HG03342 (cell line): ENCODE results near the gene PTPN2.
"Not testable (repeated sequence)": the region's sequence is repeated elsewhere in the genome, so short reads cannot be mapped to it uniquely, and the experiment has no call there.

Experiments used
- ATAC-seq: cut with Tn5 transposase; IDR thresholded peaks from one replicate; pipeline ENCODE4 v1.9.1; 2021; ENCODE audit warnings: mild to moderate bottlenecking, moderate library complexity; ENCODE audit not compliant: unreplicated experiment

The PTPN2 gene

DNA sequence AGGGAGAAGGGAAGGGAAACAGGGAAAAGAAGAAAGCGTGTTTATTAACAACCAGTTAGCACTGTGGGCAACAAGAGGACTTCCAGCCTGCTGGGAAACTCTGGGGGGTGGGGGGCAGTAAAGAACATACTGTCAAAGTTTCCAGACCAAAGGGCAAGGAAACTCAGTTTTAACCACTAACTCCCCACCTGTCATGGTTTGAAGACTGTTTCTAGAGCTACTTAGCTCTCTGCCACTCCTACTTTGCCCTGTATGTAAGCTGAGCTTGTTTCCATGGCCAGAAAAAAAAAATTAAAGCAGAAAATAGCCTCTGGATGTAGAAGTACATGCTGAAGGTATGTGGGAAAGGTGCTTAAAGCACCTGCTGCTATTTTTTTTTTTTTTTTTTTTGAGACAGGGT, 11.0 kb upstream of the PTPN2 start:
- no peak for ATAC-seq

DNA sequence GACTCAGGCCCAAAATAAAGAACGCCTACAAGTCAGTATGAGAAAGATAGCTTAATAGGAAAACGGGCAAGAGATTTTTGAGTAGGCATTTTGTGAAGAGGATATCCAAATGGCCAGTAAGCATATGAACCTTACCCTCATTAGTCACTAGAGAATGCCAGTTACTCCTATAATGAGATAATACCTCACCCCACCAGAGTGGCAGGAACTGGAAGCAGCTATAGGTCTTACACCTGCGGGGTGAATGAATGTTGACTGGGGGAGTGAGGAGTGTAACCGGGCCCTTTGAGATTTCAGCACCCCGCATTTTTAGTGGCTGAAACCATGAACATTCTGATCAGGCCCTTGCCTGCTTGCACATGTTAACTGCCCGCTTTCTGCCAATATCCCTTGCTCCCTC, 7.5 kb upstream of the PTPN2 start:
- ATAC-seq: no peak

DNA sequence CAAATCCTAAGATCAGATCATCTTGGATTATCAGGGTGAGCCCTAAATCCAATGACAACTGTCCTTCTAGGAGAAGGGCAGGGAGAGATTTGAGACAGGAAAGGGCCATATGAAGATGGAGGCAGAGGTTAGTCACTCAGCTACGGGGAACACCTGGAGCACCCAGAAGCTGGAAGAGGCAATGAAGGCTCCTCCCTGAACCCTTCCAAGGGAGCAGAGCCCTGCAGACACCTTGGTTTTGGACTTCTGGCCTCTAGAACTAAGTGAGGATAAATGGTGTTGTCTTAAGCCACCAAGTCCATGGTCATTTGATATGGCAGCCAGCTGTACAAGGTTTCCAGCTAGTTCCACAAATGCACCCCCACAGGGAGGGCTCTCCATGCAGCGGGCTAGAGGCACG, 6.9 kb upstream of the PTPN2 start:
- no peak for ATAC-seq

DNA sequence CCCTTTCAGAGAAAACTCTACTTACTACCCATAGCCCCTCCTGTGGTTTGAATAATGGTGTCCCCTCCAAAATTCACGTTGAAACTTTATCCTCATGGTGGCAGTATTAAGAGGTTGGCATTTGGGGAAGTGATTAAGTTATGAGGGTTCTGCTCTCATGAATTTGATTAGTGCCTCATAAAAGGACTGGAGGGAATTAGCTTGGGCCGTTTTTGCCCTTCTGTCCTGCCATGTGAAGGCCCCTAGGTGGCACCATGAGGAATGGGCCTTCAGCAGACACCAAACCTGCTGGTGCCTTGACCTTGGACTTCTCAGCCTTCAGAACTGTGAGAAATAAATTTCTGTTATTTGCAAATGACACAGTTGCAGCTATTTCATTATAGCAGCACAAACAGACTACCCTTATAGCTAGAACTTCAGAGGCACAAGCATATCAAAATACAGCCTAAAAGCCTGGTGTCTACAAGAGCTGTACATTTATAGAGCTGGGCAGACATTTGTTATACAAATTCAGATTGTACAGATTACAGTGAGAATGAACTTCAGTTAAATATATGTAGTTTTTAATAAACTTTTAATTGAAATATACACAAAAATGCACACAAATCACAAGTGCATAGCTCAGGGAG, 2.6 kb upstream of the PTPN2 start:
- ATAC-seq: no peak

DNA sequence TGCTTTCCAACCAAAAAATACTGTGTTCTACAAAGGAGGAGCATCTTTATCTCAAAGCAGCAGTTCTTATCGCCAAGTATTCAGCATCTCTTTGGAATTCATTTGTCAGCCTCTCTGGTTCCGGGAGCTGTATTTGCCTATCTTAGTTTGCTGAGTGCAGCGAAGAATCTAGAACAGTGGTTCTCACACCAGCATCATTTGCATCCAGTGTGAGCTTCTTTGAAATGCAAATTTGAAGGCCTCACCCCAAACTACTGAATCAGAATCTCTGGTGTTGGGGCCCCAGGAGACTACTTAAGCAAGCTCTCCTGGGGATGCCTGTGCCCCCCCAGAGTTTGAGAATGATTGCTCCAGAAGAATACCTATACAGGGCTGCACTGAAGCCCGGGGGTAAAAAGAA, 1.5 kb upstream of the PTPN2 start:
- ATAC-seq: no peak

DNA sequence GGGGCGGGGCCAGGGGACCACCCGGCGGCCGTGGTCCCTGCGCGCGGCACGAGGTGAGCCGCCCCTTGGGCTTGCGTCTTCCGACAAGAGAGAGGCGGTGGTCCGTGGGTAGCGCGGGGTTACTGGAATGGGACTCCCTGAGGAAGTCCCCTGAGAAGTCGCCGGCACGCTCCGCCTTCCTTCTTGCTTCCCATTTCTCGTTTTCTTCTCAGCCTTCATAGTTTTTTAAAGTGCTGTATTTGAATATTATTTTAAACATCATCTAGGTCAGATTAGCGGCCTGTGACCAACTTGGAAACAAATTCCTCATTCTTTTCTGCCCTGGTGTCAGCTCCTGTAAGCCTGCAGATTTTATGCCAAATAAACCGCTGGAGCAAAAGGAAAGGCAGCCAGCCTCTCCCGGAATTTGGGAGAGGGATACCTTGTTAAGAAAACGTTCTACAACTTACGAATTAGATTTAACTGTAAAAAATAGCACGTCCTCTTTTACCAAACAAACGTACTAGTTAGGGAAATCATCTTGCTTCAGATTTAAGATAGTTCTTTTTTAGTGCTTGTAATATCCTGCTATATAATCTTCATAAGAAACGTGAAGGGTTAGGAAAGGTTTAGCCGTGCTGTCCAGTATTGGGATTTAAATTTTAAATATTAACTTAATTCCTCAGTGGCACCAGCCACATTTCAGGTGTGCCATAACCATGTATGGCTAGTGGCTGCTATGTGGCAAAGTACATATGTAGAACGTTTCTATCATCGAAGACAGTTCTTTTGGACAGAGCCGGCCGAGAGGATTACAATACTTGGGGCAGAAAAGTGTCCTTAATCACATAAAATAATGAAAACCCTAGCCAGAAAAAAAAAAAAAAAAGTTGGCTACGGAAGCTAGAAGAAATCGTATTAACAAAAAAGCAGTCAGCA, 628 bp upstream of the PTPN2 start:
- ATAC-seq: no peak

DNA sequence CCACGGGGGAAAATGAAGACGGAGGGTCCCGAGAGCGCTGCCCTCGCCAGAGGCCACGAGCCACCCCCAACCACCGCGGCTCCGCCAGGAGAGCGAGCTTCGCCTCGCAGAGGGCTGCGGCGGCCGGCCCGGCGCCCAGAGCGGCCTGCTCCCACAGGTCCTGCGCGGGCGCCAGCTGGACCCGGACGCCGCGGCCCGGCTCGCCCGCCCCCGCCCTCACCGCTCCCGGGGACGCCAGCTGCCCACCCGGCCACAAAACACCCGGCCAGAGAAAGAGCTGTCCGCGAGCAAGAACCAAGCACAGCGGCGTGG, 709 bp downstream of the PTPN2 start:
- ATAC-seq: peak; percentile 4

DNA sequence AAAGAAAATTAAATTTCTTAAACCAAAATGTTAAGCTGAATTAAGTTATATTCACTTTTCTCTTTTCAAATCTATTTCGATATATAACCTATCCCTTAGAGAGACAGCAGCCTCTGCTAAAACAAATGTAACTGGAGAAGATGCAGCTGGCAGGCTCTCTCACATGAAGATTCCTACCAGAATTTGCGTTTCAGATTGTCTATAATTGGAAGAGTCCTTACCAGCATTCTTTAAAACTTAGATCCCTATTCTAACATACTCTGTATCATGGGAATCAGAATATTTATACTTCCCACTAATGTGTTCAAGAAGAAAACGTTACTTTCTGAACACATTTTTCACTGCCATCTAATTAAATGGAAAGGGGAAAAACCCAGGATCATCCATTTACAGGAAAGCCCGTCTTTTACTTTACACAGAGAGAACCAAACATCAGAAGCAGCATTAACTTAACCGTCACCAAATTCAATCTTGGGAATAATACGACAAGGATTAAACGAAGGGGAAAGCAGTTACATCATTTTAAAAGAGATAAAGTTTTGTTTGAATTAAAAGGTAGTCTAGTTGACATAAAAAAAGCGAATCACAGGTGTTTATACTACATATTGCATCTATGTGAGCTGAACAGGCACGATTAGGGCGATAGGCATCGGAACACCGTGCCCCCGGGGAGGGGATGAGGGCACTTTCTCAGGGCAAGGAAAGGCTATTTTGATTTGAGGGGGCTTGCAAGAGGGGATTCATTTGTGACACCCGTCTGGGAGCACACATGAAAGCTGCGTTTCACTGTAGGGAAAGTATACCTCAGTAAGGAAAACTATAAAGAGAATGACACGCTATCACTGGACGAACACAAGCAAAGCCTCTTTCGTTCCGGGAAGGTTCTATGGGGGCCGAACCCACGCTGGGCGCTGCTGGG, 1.3 kb downstream of the PTPN2 start:
- ATAC-seq: no peak

DNA sequence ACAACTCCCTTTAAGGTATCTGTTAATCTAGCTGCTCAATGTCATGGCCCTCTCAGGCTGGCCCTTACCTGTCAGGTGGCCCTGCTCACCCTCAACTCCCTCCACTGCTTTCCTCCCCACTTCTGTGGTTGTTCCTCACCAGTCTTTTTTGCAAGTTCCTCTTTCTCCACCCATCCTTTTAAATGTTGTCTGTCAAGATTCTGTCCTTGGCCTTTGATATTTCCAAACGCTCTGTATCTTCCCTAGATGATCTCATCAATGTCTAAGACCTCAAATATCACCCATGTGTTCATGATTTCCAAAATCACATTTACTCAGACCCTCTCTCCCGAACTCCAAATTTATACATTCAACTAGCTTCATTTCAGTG, 3.5 kb downstream of the PTPN2 start:
- no peak for ATAC-seq

DNA sequence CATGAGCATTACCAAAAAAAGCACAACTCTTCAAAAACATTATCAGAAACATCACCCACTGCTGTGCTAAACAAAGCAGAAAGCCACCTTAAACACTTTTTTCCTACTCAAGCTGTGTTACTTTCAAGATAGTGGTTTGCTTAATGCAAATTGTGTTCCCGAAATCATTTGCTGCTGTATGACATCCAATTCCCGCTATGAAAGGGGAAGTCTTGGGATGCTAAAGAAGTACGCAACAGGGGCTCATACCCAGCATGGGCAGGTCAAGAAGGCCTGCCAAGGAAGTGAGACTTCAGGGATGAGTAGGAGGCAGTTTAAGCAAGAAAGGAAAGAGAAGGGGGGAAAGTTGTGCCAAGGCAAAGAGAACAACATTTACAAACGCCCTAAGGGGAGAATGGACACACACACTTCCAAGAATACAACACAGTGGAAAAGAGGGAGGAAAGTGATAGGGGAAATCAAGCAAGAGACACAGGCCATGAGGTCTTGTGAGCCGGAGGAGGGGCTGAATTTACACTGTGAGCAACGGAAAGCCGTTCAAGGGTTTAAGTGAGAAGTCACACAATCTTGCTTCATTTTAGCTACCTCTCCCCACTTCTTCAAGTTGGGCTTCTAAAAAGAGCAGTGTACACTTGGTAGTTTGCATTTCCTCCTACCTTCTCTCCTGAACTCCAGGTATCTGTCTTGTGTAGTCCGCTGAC, 4.0 kb downstream of the PTPN2 start:
- no peak for ATAC-seq

DNA sequence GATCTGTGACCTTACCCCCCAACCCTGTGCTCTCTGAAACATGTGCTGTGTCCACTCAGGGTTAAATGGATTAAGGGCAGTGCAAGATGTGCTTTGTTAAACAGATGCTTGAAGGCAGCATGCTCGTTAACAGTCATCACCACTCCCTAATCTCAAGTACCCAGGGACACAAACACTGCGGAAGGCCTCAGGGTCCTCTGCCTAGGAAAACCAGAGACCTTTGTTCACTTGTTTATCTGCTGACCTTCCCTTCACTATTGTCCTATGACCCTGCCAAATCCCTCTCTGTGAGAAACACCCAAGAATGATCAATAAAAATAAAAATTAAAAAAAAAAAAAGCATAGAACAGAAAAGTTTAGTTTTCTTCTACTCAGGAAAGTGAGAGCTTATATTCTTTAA, 9.0 kb downstream of the PTPN2 start:
- not testable (repeated sequence) for ATAC-seq

DNA sequence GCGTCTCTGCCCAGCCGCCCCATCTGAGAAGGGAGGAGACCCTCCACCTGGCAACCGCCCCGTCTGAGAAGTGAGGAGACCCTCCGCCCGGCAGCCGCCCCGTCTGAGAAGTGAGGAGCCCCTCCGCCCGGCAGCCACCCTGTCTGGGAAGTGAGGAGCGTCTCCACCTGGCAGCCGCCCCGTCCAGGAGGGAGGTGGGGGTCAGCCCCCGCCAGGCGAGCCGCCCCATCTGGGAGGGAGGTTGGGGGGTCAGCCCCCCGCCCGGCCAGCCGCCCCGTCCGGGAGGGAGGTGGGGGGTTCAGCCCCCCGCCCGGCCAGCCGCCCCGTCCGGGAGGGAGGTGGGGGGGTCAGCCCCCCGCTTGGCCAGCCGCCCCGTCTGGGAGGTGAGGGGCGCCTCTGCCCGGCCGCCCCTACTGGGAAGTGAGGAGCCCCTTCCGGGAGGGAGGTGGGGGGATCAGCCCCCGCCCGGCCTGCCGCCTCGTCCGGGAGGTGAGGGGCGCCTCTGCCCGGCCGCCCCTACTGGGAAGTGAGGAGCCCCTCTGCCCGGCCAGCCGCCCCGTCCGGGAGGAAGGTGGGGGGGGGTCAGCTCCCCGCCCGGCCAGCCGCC, 10.0 kb downstream of the PTPN2 start:
- ATAC-seq: not testable (repeated sequence)

DNA sequence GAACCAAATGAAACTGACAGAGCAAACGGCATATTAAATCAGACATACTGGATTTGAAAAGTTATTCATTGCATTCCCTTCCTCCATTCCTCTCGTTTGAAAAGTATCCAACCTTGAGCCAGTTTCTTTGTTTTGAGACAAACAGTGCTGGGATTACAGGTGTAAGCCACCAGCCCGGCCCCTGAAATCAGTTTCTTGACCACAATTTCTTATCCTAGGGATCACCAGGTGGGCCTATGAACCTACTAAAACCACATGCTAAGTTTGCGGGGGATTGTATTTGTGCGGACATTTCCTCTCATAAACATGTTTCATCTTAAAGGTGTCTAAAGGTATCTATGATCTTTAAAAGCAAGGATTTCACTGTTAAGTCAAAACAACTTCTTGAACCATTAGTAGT, 11.6 kb downstream of the PTPN2 start:
- ATAC-seq: no peak

DNA sequence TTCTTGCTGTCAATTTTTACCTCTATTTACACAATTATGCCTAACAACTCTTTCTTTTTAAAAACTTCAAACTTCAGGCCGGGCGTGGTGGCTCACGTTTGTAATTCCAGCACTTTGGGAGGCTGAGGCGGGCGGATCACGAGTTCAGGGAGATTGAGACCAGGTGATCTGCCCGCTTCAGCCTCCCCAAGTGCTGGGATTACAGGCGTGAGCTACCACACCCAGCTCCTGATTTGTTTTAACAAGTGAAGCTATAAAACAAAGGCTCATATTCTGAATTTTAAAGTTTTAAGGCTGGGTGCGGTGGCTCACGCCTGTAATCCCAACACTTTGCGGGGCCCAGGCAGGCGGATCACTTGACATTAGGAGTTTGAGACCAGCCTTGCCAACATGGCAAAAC, 15.5 kb downstream of the PTPN2 start:
- ATAC-seq: no peak

DNA sequence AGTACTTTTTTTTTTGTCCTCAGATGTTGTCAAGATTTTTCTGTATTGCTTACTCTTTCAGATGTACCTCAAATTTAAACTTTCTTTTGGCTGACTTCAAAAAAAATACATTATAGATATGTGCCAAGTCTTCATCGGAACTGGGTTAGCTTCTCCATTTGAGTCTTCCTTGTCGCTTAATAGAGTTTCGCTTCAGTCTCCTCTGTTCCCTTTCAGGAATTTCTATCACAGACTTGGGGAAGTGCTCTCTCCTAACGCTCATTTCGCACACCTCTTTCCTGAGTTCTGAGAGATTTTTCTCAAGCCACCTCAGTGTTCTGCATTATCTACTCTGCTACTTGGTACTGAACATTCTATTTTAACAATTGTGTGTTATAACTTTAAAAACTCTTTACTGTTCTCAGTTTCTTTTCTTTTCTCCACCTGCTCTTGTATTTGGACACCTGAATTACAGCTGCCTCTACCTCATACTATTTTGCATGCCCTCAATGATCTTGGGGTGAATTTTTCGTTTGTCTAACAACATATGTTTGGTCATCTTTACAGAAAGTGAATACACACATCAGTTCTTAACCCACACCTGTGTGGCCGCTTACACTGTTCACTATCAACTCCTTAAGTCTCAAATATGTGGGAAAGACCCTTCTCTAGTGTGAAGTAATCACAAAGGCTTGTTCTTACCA, 16.5 kb downstream of the PTPN2 start:
- ATAC-seq: no peak

DNA sequence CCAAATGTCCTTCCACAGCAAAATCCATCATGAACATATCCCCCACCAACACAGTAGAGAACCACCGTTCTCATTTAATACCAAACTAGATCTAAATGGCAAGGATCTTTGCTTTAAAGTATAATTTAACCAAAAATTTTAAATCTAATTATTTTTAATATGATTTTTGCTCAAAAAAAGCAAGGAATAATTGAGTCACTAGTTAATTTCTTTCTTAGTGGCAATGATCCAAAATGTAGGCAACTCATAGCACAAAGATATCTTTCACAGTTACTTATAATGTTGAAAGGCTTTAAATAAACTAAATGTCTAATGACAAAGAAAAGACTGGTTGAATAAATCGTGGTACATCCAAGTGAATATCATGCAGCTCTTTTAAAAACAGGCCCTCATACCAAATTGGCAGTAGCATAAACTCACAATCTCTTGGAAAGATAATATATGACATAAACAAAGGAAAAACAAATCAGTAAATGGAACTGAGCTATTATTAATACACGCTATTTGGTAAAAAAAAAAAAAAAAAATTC, 20.3 kb downstream of the PTPN2 start:
- ATAC-seq: no peak

DNA sequence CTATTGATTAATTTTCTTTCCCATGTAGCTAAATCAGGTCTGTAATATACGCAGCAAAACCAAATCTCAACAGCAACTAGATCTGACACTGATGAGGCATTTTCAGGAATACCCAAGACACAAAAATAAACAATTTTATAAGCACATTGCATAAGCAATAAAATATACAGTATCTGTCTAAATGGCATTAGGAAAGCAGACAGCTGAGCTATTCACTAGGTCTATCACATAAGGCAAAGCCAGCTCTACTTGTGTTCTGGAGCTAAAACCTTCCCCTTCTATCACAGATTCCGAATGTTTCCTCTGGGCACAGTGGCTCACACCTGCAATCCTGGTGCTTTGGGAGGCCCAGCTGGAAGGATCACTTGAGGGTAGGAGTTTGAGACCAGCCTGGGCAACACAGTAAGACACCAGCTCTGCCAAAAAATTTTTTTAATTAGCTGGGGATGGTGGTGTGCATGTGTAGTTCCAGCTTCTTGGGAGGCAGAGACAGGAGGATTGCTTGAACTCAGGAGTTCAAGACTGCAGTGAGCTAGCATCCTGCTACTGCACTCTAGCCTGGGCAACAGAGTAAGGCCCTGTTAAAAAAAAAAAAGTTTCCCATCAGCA, 21.1 kb downstream of the PTPN2 start:
- no peak for ATAC-seq

DNA sequence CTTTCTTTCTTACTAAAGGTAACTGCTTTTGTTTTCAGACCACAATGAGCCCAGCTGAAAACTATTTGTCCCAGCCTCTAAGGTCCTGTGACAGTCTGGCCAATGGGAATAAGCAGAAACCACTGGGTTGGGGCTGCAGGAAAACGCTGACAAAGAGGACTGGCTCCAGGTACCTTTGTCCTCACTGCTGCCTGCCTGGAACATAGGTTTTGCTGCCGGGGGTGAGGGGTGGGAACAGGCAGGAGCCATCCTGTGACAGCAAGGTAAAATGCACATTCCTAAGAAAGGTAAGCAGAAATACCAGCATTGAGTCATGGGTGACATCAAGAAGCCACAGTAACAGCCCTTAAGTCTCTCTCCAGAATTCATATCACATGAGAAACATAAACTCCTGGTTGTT, 21.6 kb downstream of the PTPN2 start:
- no peak for ATAC-seq

DNA sequence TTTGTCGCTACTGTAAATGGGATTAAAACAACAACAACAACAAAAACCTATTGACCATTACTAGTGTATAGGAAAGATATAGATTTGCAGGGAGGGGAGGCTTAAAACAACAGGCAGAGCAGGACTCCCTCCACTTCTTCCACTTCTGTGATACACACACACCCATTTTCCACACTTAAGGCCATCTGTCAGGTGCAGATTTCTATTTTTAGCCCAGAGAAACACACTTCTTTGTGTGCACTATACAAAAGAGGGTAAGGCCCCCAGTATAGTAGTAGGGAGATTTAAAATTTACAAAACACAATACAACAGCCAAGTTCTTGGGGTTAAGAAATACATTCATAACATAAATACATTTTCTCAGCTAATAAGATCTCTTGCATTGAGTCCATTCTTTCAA, 22.4 kb downstream of the PTPN2 start:
- ATAC-seq: no peak
